RWPE2 (cell line): Measurements from ENCODE around the gene PRKCH.

Source experiments
- ATAC-seq: fragments of 200-7000 bp; cut with Tn5 transposase; 3 replicates; pipeline ENCODE4 v1.9.1; 2021; ENCODE audit warnings: low read depth
- DNase-seq: peaks from one replicate; pipeline ENCODE4 v3.0.0-alpha.2; 2020; ENCODE audit warnings: low spot score
- H3K27ac ChIP-seq: fragments of 450-650 bp; 2 replicates; pipeline ENCODE4 v1.5.1; 2017; ENCODE audit warnings: mild to moderate bottlenecking; ENCODE audit not compliant: poor library complexity, severe bottlenecking
- H3K27me3 ChIP-seq: fragments of 250-450 bp; sonication (Bioruptor Pico); 2 replicates; pipeline ENCODE4 v1.5.1; 2021; ENCODE audit warnings: mild to moderate bottlenecking, moderate library complexity; ENCODE audit not compliant: insufficient read depth, poor library complexity, severe bottlenecking
- H3K36me3 ChIP-seq: fragments of 250-450 bp; sonication (Bioruptor Pico); 2 replicates; pipeline ENCODE4 v1.5.1; 2020; ENCODE audit warnings: low read depth, mild to moderate bottlenecking, moderate library complexity
- H3K4me1 ChIP-seq: fragments of 250-450 bp; sonication (Bioruptor Pico); 2 replicates; pipeline ENCODE4 v1.5.1; 2021; ENCODE audit warnings: mild to moderate bottlenecking, moderate library complexity; ENCODE audit not compliant: insufficient read depth, poor library complexity, severe bottlenecking
- H3K4me3 ChIP-seq: fragments of 250-450 bp; sonication (Bioruptor Pico); 2 replicates; pipeline ENCODE4 v1.5.1; 2021; ENCODE audit warnings: mild to moderate bottlenecking, moderate library complexity; ENCODE audit not compliant: severe bottlenecking
- H3K9me3 ChIP-seq: fragments of 250-450 bp; sonication (Bioruptor Pico); 2 replicates; pipeline ENCODE4 v1.5.1; 2021; ENCODE audit warnings: mild to moderate bottlenecking, moderate library complexity; ENCODE audit not compliant: severe bottlenecking
- TF ChIP-seq, protein P1 (sequence below): fragments of 450-650 bp; IDR thresholded peaks from one replicate; pipeline ENCODE4 v1.5.1; 2017; ENCODE audit warnings: mild to moderate bottlenecking, moderate library complexity; ENCODE audit not compliant: poor library complexity, severe bottlenecking

Gene PRKCH

DNA sequence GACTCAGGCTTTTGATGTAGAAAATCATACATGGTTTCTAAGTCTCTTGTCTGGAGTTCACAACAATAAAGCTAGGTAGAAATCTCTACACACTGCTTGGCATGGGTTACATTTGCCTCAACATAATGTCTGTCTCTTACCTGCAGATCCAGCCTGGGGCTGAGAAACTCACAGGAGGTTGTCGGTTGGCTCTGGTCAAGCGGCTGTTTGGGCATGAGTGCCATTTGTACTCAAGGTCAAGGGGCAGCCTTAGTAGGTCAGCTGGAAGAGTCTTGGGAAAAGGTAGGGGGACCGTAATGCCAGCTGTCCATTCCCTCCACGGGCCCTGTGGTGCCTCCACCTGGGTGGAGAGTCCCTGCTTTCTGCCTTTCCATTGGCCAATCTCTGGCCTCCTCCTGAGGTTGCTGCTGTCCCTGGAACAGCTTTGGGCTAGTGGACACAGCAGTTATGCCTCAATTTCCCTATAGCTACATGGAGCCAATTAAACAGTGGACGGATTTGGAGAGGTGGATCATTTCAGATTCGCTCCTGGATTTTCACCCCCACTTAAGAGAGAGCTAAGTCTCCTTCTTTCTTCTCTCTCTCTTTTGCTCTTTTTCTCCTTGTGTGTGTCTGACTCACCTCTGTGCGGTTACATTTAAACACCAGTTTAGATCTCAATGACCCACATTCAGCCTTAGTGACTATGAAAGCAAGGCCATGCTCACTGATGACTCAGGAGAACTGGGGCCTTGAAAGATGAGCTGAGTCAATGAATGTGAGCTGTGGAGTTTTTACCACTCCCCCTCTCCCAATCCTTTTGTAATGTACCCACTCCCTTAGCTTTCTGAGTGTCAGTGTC is 241.2 kb downstream of the PRKCH start:
- Histone ChIP-seq H3K4me3 (no peak overlapping the region), H3K27ac (peak overlapping the region; percentile 99), H3K9me3 (no peaks in the 10 kb centered on the region), H3K36me3 (no peaks in the 10 kb centered on the region), H3K27me3 (no peaks in the 10 kb centered on the region), H3K4me1 (peaks cover 72% of the 10 kb centered on the region)
- DNase-seq = peak; percentile 87
- ATAC-seq = peak; percentile 61
- TF ChIP-seq, protein P1, sequence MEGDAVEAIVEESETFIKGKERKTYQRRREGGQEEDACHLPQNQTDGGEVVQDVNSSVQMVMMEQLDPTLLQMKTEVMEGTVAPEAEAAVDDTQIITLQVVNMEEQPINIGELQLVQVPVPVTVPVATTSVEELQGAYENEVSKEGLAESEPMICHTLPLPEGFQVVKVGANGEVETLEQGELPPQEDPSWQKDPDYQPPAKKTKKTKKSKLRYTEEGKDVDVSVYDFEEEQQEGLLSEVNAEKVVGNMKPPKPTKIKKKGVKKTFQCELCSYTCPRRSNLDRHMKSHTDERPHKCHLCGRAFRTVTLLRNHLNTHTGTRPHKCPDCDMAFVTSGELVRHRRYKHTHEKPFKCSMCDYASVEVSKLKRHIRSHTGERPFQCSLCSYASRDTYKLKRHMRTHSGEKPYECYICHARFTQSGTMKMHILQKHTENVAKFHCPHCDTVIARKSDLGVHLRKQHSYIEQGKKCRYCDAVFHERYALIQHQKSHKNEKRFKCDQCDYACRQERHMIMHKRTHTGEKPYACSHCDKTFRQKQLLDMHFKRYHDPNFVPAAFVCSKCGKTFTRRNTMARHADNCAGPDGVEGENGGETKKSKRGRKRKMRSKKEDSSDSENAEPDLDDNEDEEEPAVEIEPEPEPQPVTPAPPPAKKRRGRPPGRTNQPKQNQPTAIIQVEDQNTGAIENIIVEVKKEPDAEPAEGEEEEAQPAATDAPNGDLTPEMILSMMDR = no peak

DNA sequence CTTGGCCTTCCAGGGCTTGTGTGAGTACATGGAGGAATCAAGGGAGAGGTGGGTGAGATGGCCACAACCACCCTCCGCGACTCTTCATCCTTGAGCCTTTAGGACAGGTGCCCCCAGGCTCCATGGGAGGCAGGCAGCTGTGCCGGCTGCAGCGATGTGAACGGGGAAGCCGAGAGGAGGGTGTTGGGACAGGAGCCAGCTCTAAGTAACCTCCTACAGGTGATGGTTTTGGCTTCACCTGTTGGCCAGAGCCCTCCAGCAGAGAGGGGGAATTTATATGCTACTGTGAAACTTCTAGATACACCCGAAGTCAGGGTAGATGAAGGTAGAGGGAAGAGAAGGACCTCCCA is 241.8 kb downstream of the PRKCH start:
- H3K4me1 ChIP-seq = peaks cover 77% of the 10 kb centered on the region
- TF ChIP-seq, protein P1 = no peak
- ATAC-seq (no peak), DNase-seq (no peak)
- H3K4me3 ChIP-seq = no peak overlapping the region
- H3K36me3 ChIP-seq = no peaks in the 10 kb centered on the region
- H3K9me3 ChIP-seq = no peaks in the 10 kb centered on the region
- H3K27ac ChIP-seq = peak overlapping the region; percentile 99
- no peaks in the 10 kb centered on the region for H3K27me3 ChIP-seq

DNA sequence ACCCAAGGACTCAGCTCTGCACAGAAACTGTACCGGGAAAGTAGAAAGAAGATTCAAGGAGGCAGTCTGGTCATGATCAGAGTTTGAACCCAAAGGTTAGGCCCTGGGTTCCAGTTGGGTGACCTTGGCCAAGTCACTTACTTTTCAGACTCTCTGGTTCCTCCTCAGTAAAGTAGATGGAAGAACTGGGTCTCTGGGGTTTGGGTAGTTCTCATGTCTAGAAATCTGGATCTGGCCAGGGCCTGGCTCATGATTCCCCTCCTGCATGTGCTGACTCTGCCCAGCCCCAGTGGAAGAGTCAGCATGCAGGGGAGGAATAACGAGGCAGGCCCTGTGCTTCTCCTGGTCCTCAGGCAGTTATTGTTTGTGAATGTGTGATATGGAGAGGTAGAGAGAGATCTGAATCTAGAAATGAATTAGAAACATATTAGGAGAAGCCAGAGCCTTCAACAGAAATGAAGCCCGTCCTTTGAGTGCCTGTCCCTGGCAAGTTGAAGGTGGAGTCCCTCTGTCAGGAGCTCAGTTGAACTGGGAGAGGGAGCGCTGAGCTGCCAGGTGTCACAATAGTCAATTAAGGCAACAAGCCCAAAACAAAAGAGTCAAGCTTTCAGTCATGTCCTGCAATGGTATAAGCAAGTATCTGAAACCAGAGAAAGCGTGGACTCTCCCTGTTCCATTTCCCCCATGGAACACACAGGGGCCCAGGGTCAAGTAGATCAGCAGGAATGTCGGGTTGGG is 242.7 kb downstream of the PRKCH start:
- peak overlapping the region; percentile 99 for H3K27ac ChIP-seq
- no peak overlapping the region for H3K4me3 ChIP-seq
- DNase-seq = no peak

DNA sequence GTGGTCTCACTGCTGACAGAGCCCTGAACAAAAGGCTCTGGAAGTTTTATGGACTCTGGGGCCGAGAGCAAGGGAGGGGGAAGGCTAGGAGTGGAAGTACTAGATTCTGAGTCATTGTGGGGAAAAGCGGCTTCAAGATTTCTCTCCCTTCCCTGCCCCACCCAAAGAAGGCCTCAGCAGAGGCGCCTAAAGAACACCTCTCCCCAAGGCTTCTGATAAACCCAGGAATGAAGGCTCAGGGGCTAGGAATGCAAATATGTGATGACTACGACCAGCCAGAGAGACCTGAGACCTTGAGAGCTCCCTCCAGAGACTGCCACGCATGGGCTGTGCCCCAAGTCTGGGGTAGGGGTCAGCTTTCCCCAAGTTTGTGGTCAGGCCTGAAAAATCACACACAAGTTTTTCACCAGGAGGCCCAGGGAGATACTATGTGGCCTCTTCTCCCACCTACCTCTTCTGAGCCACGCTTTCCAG is 243.3 kb downstream of the PRKCH start:
- no peaks in the 10 kb centered on the region for H3K36me3 ChIP-seq
- peak; percentile 70 for ATAC-seq
- H3K27me3 ChIP-seq = no peaks in the 10 kb centered on the region
- H3K9me3 ChIP-seq = no peaks in the 10 kb centered on the region
- no peak overlapping the region for H3K4me3 ChIP-seq
- peak overlapping the region; percentile 99 for H3K27ac ChIP-seq
- DNase-seq = peak; percentile 94
- TF ChIP-seq, protein P1 = no peak
- peaks cover 89% of the 10 kb centered on the region for H3K4me1 ChIP-seq

More for the DNA sequence above, 242.7 kb downstream of the PRKCH start:
- H3K27me3 ChIP-seq = no peaks in the 10 kb centered on the region
- TF ChIP-seq, protein P1 = no peak
- ATAC-seq = no peak; the same call in 2 of the 3 replicates
- H3K9me3 ChIP-seq = no peaks in the 10 kb centered on the region
- peaks cover 83% of the 10 kb centered on the region for H3K4me1 ChIP-seq
- no peaks in the 10 kb centered on the region for H3K36me3 ChIP-seq
